GM12891 (cell line): ENCODE data around the gene ZNF91.

Experiments used
- POLR2A ChIP-seq: IDR thresholded peaks from 2 replicates; pipeline ENCODE4 v1.6.1; 2011; ENCODE audit warnings: low read depth, low read length, control low read depth
- POLR2AphosphoS5 ChIP-seq: IDR thresholded peaks from 2 replicates; pipeline ENCODE4 v1.6.1; 2011; ENCODE audit warnings: low read depth, low read length, control low read depth
- SPI1 ChIP-seq: IDR thresholded peaks from 2 replicates; pipeline ENCODE4 v1.6.1; 2011; ENCODE audit warnings: low read depth, low read length, control low read depth
- TAF1 ChIP-seq: IDR thresholded peaks from 2 replicates; pipeline ENCODE4 v1.6.1; 2011; ENCODE audit warnings: low read depth, low read length, control low read depth

- TF ChIP-seq POLR2A = no peak
- no peak for TF ChIP-seq POLR2AphosphoS5
- no peak for TF ChIP-seq SPI1
- TF ChIP-seq TAF1 = no peak
These were observed 77.1 kb downstream of the ZNF91 start for GRCh38 chr19:23318143-23318542.
